ENCODE results near the gene MDGA2. TPM values are rescaled to one million over a fixed set of nuclear protein-coding genes. Genes with fewer than 3 reads are reported as not detected.

Gene MDGA2
- polyA plus RNA-seq, 1 of the 3 experiments (the other 2 are of a cell fraction): not detected

- Histone ChIP-seq H3K27ac (ENCODE audit: low read depth in 2 of 2, low read length in 1 of 2) (no peak overlapping the region), H3F3A (replicated peaks; ENCODE audit: insufficient read depth) (no peaks in the 10 kb centered on the region), H2AFZ (ENCODE audit: low read depth) (no peak overlapping the region), H3K4me1 (ENCODE audit: control insufficient read depth in 1 of 2, insufficient read depth in 2 of 2, low read depth in 1 of 2, low read length in 1 of 2) (no peaks in the 10 kb centered on the region), H3K4me3 (ENCODE audit: low read depth in 2 of 2, low read length in 1 of 2) (no peak overlapping the region), H4K20me1 (ENCODE audit: insufficient read depth) (no peaks in the 10 kb centered on the region), H3K9me3 (no peaks in the 10 kb centered on the region), H3K4me2 (no peak overlapping the region), H3K36me3 (replicated peaks in 1 of 2; ENCODE audit: control insufficient read depth in 1 of 2, insufficient read depth in 2 of 2, low read length in 1 of 2) (no peaks in the 10 kb centered on the region), H3K27me3 (ENCODE audit: insufficient read depth) (no peaks in the 10 kb centered on the region), H3K9me2 (no peaks in the 10 kb centered on the region), H3K9ac (no peak overlapping the region), H3K79me2 (ENCODE audit: insufficient read depth) (no peaks in the 10 kb centered on the region)
- ChIA-PET CTCF (no interaction called here), POLR2A (no interaction called here)
- DNase-seq: no peak
- 0% methylated on average over 2 of the region's 2 CpGs for WGBS (ENCODE audit: low lambda C conversion rate)
- TF ChIP-seq CTCF (IDR thresholded peaks at IDR 0.05) (no peak), MEF2A (IDR thresholded peaks at IDR 0.05; ENCODE audit: borderline replicate concordance, low read depth) (no peak), PBX3 (IDR thresholded peaks at IDR 0.05) (no peak), NFIC (IDR thresholded peaks at IDR 0.05; ENCODE audit: borderline replicate concordance) (no peak), YY1 (IDR thresholded peaks at IDR 0.05; ENCODE audit: low read depth) (no peak)
Observed at GRCh38 chr14:47485421-47485820, 190.0 kb downstream of the MDGA2 start.

GRCh38 chr14:47483449-47483848 is 192.0 kb downstream of the MDGA2 start:
- ChIA-PET CTCF (interaction anchor here (0.6 kb wide), 1 partner anchor 64 kb away, joined by 3 read pairs; no protein-coding TSS in a partner anchor), POLR2A (no interaction called here)
- TF ChIP-seq RXRA (IDR thresholded peaks at IDR 0.05; ENCODE audit: borderline replicate concordance, low read depth): no peak
- no peaks in the 10 kb centered on the region for H3K36me3 ChIP-seq (replicated peaks in 1 of 2; ENCODE audit: control insufficient read depth in 1 of 2, insufficient read depth in 2 of 2, low read length in 1 of 2)
- H3K4me2 ChIP-seq: no peak overlapping the region
- H3K4me1 ChIP-seq (ENCODE audit: control insufficient read depth in 1 of 2, insufficient read depth in 2 of 2, low read depth in 1 of 2, low read length in 1 of 2): no peaks in the 10 kb centered on the region
- no peaks in the 10 kb centered on the region for H3K27me3 ChIP-seq (ENCODE audit: insufficient read depth)
- H3K79me2 ChIP-seq (ENCODE audit: insufficient read depth): no peaks in the 10 kb centered on the region
- H3K4me3 ChIP-seq (ENCODE audit: low read depth in 2 of 2, low read length in 1 of 2): no peak overlapping the region
- H2AFZ ChIP-seq (ENCODE audit: low read depth): no peak overlapping the region
- H3K27ac ChIP-seq (ENCODE audit: low read depth in 2 of 2, low read length in 1 of 2): no peak overlapping the region
- H3K9me2 ChIP-seq: no peaks in the 10 kb centered on the region
- H3K9me3 ChIP-seq: no peaks in the 10 kb centered on the region
- H4K20me1 ChIP-seq (ENCODE audit: insufficient read depth): no peaks in the 10 kb centered on the region
- no peaks in the 10 kb centered on the region for H3F3A ChIP-seq (replicated peaks; ENCODE audit: insufficient read depth)
- no peak overlapping the region for H3K9ac ChIP-seq
- no peak for DNase-seq

- no peaks in the 10 kb centered on the region for H3F3A ChIP-seq (replicated peaks; ENCODE audit: insufficient read depth)
- no peak overlapping the region for H3K9ac ChIP-seq
- H3K36me3 ChIP-seq (replicated peaks in 1 of 2; ENCODE audit: control insufficient read depth in 1 of 2, insufficient read depth in 2 of 2, low read length in 1 of 2): no peaks in the 10 kb centered on the region
- ChIA-PET POLR2A (no interaction called here), CTCF (no interaction called here)
- H3K27ac ChIP-seq (ENCODE audit: low read depth in 2 of 2, low read length in 1 of 2): no peak overlapping the region
- H3K4me2 ChIP-seq: no peak overlapping the region
- H3K9me3 ChIP-seq: no peaks in the 10 kb centered on the region
- H2AFZ ChIP-seq (ENCODE audit: low read depth): no peak overlapping the region
- no peak for DNase-seq
- H3K9me2 ChIP-seq: no peaks in the 10 kb centered on the region
- H4K20me1 ChIP-seq (ENCODE audit: insufficient read depth): no peaks in the 10 kb centered on the region
- no peak overlapping the region for H3K4me3 ChIP-seq (ENCODE audit: low read depth in 2 of 2, low read length in 1 of 2)
- no peaks in the 10 kb centered on the region for H3K4me1 ChIP-seq (ENCODE audit: control insufficient read depth in 1 of 2, insufficient read depth in 2 of 2, low read depth in 1 of 2, low read length in 1 of 2)
- under 1% methylated on average over 2 of the region's 2 CpGs for WGBS (ENCODE audit: low lambda C conversion rate)
- no peaks in the 10 kb centered on the region for H3K27me3 ChIP-seq (ENCODE audit: insufficient read depth)
- no peaks in the 10 kb centered on the region for H3K79me2 ChIP-seq (ENCODE audit: insufficient read depth)
- no peak for TF ChIP-seq SMC3 (IDR thresholded peaks at IDR 0.05; ENCODE audit: low read depth, low read length)
- no peak for TF ChIP-seq POLR2AphosphoS5 (IDR thresholded peaks at IDR 0.05; ENCODE audit: low read depth, low read length)
- TF ChIP-seq EZH2phosphoT487 (IDR thresholded peaks at IDR 0.05; ENCODE audit: borderline replicate concordance, low read depth): no peak
- TF ChIP-seq CHD2 (IDR thresholded peaks at IDR 0.05; ENCODE audit: low read length, partially characterized antibody): no peak
- no peak for TF ChIP-seq RFX5 (IDR thresholded peaks at IDR 0.05; ENCODE audit: low read length)
- TF ChIP-seq NRF1 (IDR thresholded peaks at IDR 0.05; ENCODE audit: low read depth, low read length): no peak
- no peak for TF ChIP-seq MEF2A (IDR thresholded peaks at IDR 0.05; ENCODE audit: borderline replicate concordance, low read depth)
- no peak for TF ChIP-seq PBX3 (IDR thresholded peaks at IDR 0.05)
- no peak for TF ChIP-seq YY1 (IDR thresholded peaks at IDR 0.05; ENCODE audit: low read depth)
- no peak for TF ChIP-seq TEAD4 (IDR thresholded peaks at IDR 0.05; ENCODE audit: borderline replicate concordance, insufficient read depth)
- no peak for TF ChIP-seq REST (IDR thresholded peaks at IDR 0.05; ENCODE audit: low read depth, low read length)
- TF ChIP-seq ELF1 (IDR thresholded peaks at IDR 0.05): no peak
- TF ChIP-seq FOSL2 (IDR thresholded peaks at IDR 0.05; ENCODE audit: borderline replicate concordance, low read depth): no peak
Observed at GRCh38 chr14:47471075-47471474, 204.3 kb downstream of the MDGA2 start.

Measured in SK-N-SH (cell line).